Stomach (tissue), 4 donors: ENCODE data around the gene KIF20B.

ENCODE experiments used
- CTCF ChIP-seq, 7 experiments: fragments of 450-650 bp in 4 of 7; fragments of 200-600 bp in 3 of 7; sonication (generic) in 3 of 7; IDR thresholded peaks; one replicate each; pipeline ENCODE4 v1.5.1; 2016 to 2019; ENCODE audit warnings: antibody characterized with exemption in 7 of 7, control low read depth in 2 of 7, mild to moderate bottlenecking in 1 of 7
- POLR2A ChIP-seq, 4 donors: fragments of 450-650 bp; IDR thresholded peaks; one replicate each; pipeline ENCODE4 v1.6.1; 2016; ENCODE audit warnings: antibody characterized with exemption in 4 of 4, control low read depth in 2 of 4, mild to moderate bottlenecking in 1 of 4, moderate library complexity in 1 of 4
- POLR2AphosphoS5 ChIP-seq, 3 donors: sonication (generic); formaldehyde crosslinking; IDR thresholded peaks; one replicate each; pipeline ENCODE4 v1.6.1; 2016; ENCODE audit warnings: antibody characterized with exemption in 3 of 3

DNA sequence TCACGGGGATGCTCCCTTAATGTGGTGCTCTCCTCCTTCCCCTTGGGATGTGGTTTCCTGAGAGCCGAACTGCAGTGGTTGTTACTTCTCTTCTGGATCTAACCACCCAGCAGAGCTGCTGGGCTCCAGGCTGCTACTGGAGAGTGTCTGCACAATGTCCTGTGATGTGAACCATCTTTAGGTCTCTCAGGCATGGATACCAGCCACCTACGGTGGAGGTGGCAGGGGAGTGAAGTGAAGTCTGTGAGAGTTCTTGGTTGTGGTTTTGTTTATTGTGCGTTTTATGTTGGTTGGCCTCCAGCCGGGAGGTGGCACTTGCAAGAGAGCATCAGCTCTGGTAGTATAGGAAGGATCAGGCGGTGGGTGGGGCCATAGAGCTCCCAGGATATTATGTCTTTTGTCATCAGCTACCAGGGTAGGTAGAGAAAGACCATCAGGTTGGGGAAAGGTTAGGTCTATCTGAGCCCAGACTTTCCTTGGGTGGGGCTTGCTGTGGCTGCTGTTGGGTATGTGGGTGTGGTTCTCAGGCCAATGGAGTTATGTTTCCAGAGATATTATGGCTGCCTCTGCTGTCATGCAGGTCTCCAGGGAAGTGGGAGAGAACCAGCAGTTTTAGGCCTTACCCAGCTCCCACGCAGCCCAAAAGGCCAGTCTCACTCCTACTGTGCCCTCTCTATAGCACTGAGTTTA lies 87.9 kb downstream of the KIF20B start:
- TF ChIP-seq CTCF (IDR thresholded peaks at IDR 0.05) (no peak), POLR2A (IDR thresholded peaks at IDR 0.05) (no peak), POLR2AphosphoS5 (IDR thresholded peaks at IDR 0.05) (no peak)
